Measurements from ENCODE around the gene SYNE1. TPM values are rescaled to one million over a fixed set of nuclear protein-coding genes. Genes with fewer than 3 reads are reported as not detected.

Gene SYNE1
- total and polyA plus RNA-seq, 10 donors, result 27.8 to 336 (median 247) TPM

GRCh38 chr6:152312434-152312833 is 324.7 kb downstream of the SYNE1 start:
- TF ChIP-seq POLR2A (IDR thresholded peaks at IDR 0.05) (no peak), POLR2AphosphoS5 (IDR thresholded peaks at IDR 0.05) (no peak), CTCF (IDR thresholded peaks at IDR 0.05 in 8 of 11, conservative IDR thresholded peaks at IDR 0.05 in 3 of 11) (no peak)
- Histone ChIP-seq H3K4me1 (peaks cover 0 to 31% (median 10%) of the 10 kb centered on the region in 6 donors), H3K27ac (peak overlapping the region in 2 of 8 donors; percentile 79 to 92), H3K9me3 (no peaks in the 10 kb centered on the region), H3K36me3 (peaks cover 0 to 97% (median 11%) of the 10 kb centered on the region in 6 donors), H3K4me3 (no peak overlapping the region), H3K27me3 (replicated peaks in 1 of 7) (no peaks in the 10 kb centered on the region)
- intact Hi-C loops (cut with DNase I; ENCODE audit: low total_unique reads), result no loop called here
- WGBS, 5 donors, result 91 to 97% (median 95%) methylated on average over 2 of the region's 2 CpGs
- no peak for DNase-seq

GRCh38 chr6:152310371-152310954 is 326.7 kb downstream of the SYNE1 start:
- H3K9me3 ChIP-seq, result no peaks in the 10 kb centered on the region
- peaks cover 0 to 96% (median 13%) of the 10 kb centered on the region in 6 donors for H3K36me3 ChIP-seq
- TF ChIP-seq POLR2AphosphoS5 (IDR thresholded peaks at IDR 0.05) (no peak), CTCF (IDR thresholded peaks at IDR 0.05 in 8 of 11, conservative IDR thresholded peaks at IDR 0.05 in 3 of 11) (no peak), POLR2A (IDR thresholded peaks at IDR 0.05) (no peak)
- H3K4me3 ChIP-seq, result no peak overlapping the region
- DNase-seq, result no peak
- peaks cover 0 to 22% (median 10%) of the 10 kb centered on the region in 6 donors for H3K4me1 ChIP-seq
- no peaks in the 10 kb centered on the region for H3K27me3 ChIP-seq (replicated peaks in 1 of 7)
- H3K27ac ChIP-seq, result peak overlapping the region in 2 of 8 donors; percentile 1 to 35
- intact Hi-C loops (cut with DNase I; ENCODE audit: low total_unique reads), result no loop called here
- WGBS, 5 donors, result 76 to 79% (median 76%) methylated on average over 7 of the region's 7 CpGs

- no peaks in the 10 kb centered on the region for H3K9me3 ChIP-seq
- intact Hi-C loops (cut with DNase I; ENCODE audit: low total_unique reads), result no loop called here
- no peak overlapping the region for H3K4me3 ChIP-seq
- 18 to 56% (median 30%) methylated on average over 6 of the region's 6 CpGs for WGBS, 5 donors
- H3K27me3 ChIP-seq (replicated peaks in 1 of 7), result no peaks in the 10 kb centered on the region
- TF ChIP-seq CTCF (IDR thresholded peaks at IDR 0.05 in 8 of 11, conservative IDR thresholded peaks at IDR 0.05 in 3 of 11) (no peak), POLR2A (IDR thresholded peaks at IDR 0.05) (no peak), POLR2AphosphoS5 (IDR thresholded peaks at IDR 0.05) (peak; percentile 55 to 63 (median 62))
- H3K36me3 ChIP-seq, result peaks cover 0 to 97% (median 13%) of the 10 kb centered on the region in 6 donors
- H3K27ac ChIP-seq, result no peak overlapping the region
- DNase-seq, result peak; percentile 88
- peaks cover 0 to 18% (median 10%) of the 10 kb centered on the region in 6 donors for H3K4me1 ChIP-seq
Observed at GRCh38 chr6:152309648-152310047, 327.5 kb downstream of the SYNE1 start.

GRCh38 chr6:152309006-152309405 is 328.2 kb downstream of the SYNE1 start:
- H3K27ac ChIP-seq, result peak overlapping the region in 1 of 8 donors; percentile 26
- H3K36me3 ChIP-seq, result peaks cover 0 to 97% (median 13%) of the 10 kb centered on the region in 6 donors
- 78 to 99% (median 93%) methylated on average over 3 of the region's 3 CpGs for WGBS, 5 donors
- no peak overlapping the region for H3K4me3 ChIP-seq
- TF ChIP-seq CTCF (IDR thresholded peaks at IDR 0.05 in 8 of 11, conservative IDR thresholded peaks at IDR 0.05 in 3 of 11), result no peak
- TF ChIP-seq POLR2AphosphoS5 (IDR thresholded peaks at IDR 0.05), result no peak
- TF ChIP-seq POLR2A (IDR thresholded peaks at IDR 0.05), result no peak
- no peaks in the 10 kb centered on the region for H3K9me3 ChIP-seq
- peaks cover 0 to 18% (median 8%) of the 10 kb centered on the region in 6 donors for H3K4me1 ChIP-seq
- no peak for DNase-seq
- intact Hi-C loops (cut with DNase I; ENCODE audit: low total_unique reads), result no loop called here
- no peaks in the 10 kb centered on the region for H3K27me3 ChIP-seq (replicated peaks in 1 of 7)
